ENCODE data around the gene COL20A1. TPM values are rescaled to one million over a fixed set of nuclear protein-coding genes. Genes with fewer than 3 reads are reported as not detected.
"Not testable (repeated sequence)": the region's sequence is repeated elsewhere in the genome, so short reads cannot be mapped to it uniquely, and the experiment has no call there.

Gene COL20A1
- total RNA-seq, 1 donor from 2014 or later, result not detected

GRCh38 chr20:63334356-63334755 is 41.4 kb downstream of the COL20A1 start:
- Mint-ChIP-seq H3K27ac (no peak overlapping the region), H3K4me1 (no peaks in the 10 kb centered on the region), H3K4me3 (no peak overlapping the region), H3K36me3 (ENCODE audit: low read depth) (no peaks in the 10 kb centered on the region), H3K27me3 (peaks cover 14% of the 10 kb centered on the region), H3K9me3 (peaks cover 6% of the 10 kb centered on the region)
- DNase-seq, result no peak
- ChIA-PET POLR2A (no interaction called here), CTCF (no interaction called here)
- intact Hi-C loops (cut with micrococcal nuclease), result no loop called here
- TF ChIP-seq CTCF (IDR thresholded peaks at IDR 0.05), result no peak
- no peak for ATAC-seq (ENCODE audit: low read depth)

GRCh38 chr20:63335060-63335459 is 42.1 kb downstream of the COL20A1 start:
- DNase-seq; H3K4me3 Mint-ChIP-seq; POLR2A ChIA-PET; ATAC-seq (ENCODE audit: low read depth); H3K27ac Mint-ChIP-seq; H3K36me3 Mint-ChIP-seq (ENCODE audit: low read depth); H3K4me1 Mint-ChIP-seq; CTCF ChIA-PET; intact Hi-C loops (cut with micrococcal nuclease): not testable (repeated sequence)
- peaks cover 10% of the 10 kb centered on the region for H3K9me3 Mint-ChIP-seq
- H3K27me3 Mint-ChIP-seq, result peaks cover 14% of the 10 kb centered on the region

- POLR2A ChIA-PET, result no interaction called here
- H3K36me3 Mint-ChIP-seq (ENCODE audit: low read depth), result no peaks in the 10 kb centered on the region
- no peak for ATAC-seq (ENCODE audit: low read depth)
- CTCF ChIA-PET, result no interaction called here
- no peak overlapping the region for H3K4me3 Mint-ChIP-seq
- H3K27me3 Mint-ChIP-seq, result peaks cover 14% of the 10 kb centered on the region
- H3K9me3 Mint-ChIP-seq, result peaks cover 10% of the 10 kb centered on the region
- no peaks in the 10 kb centered on the region for H3K4me1 Mint-ChIP-seq
- intact Hi-C loops (cut with micrococcal nuclease), result no loop called here
- TF ChIP-seq CTCF (IDR thresholded peaks at IDR 0.05), result no peak
- no peak for DNase-seq
- H3K27ac Mint-ChIP-seq, result no peak overlapping the region
Measured at GRCh38 chr20:63335711-63336110, 42.7 kb downstream of the COL20A1 start.

- POLR2A ChIA-PET, result no interaction called here
Measured at GRCh38 chr20:63336232-63336752, 43.3 kb downstream of the COL20A1 start.

GRCh38 chr20:63337786-63338420 is 44.9 kb downstream of the COL20A1 start:
- POLR2A ChIA-PET, result no interaction called here
- intact Hi-C loops (cut with micrococcal nuclease), result no loop called here
- H3K27me3 Mint-ChIP-seq, result peaks cover 14% of the 10 kb centered on the region
- DNase-seq, result no peak
- H3K4me1 Mint-ChIP-seq, result no peaks in the 10 kb centered on the region
- no peak overlapping the region for H3K4me3 Mint-ChIP-seq
- no peaks in the 10 kb centered on the region for H3K36me3 Mint-ChIP-seq (ENCODE audit: low read depth)
- no peak overlapping the region for H3K27ac Mint-ChIP-seq
- CTCF ChIA-PET, result no interaction called here
- TF ChIP-seq CTCF (IDR thresholded peaks at IDR 0.05), result no peak
- peaks cover 4% of the 10 kb centered on the region for H3K9me3 Mint-ChIP-seq
- ATAC-seq (ENCODE audit: low read depth), result no peak

More at GRCh38 chr20:63336232-63336752, 43.3 kb downstream of the COL20A1 start:
- no peak for ATAC-seq (ENCODE audit: low read depth)
- peaks cover 10% of the 10 kb centered on the region for H3K9me3 Mint-ChIP-seq
- peaks cover 14% of the 10 kb centered on the region for H3K27me3 Mint-ChIP-seq
- H3K36me3 Mint-ChIP-seq (ENCODE audit: low read depth), result no peaks in the 10 kb centered on the region
- no peak overlapping the region for H3K27ac Mint-ChIP-seq
- no peak for DNase-seq
- CTCF ChIA-PET, result no interaction called here
- H3K4me3 Mint-ChIP-seq, result no peak overlapping the region
- no peaks in the 10 kb centered on the region for H3K4me1 Mint-ChIP-seq
- no peak for TF ChIP-seq CTCF (IDR thresholded peaks at IDR 0.05)
- intact Hi-C loops (cut with micrococcal nuclease), result no loop called here

GRCh38 chr20:63339154-63340094 is 46.4 kb downstream of the COL20A1 start:
- POLR2A ChIA-PET, DNase-seq: not testable (repeated sequence)

GRCh38 chr20:63340158-63340688 is 47.2 kb downstream of the COL20A1 start:
- H3K4me3 Mint-ChIP-seq; DNase-seq; H3K36me3 Mint-ChIP-seq (ENCODE audit: low read depth); H3K9me3 Mint-ChIP-seq; H3K4me1 Mint-ChIP-seq; H3K27ac Mint-ChIP-seq; intact Hi-C loops (cut with micrococcal nuclease); POLR2A ChIA-PET; ATAC-seq (ENCODE audit: low read depth); CTCF ChIA-PET: not testable (repeated sequence)
- peaks cover 13% of the 10 kb centered on the region for H3K27me3 Mint-ChIP-seq

More at GRCh38 chr20:63339154-63340094, 46.4 kb downstream of the COL20A1 start:
- intact Hi-C loops (cut with micrococcal nuclease); H3K27ac Mint-ChIP-seq; ATAC-seq (ENCODE audit: low read depth); H3K9me3 Mint-ChIP-seq; CTCF ChIA-PET; H3K4me3 Mint-ChIP-seq; H3K36me3 Mint-ChIP-seq (ENCODE audit: low read depth); H3K4me1 Mint-ChIP-seq: not testable (repeated sequence)
- H3K27me3 Mint-ChIP-seq, result peaks cover 13% of the 10 kb centered on the region
